ENCODE data around the gene SYDE1. TPM values are rescaled to one million over a fixed set of nuclear protein-coding genes. Genes with fewer than 3 reads are reported as not detected.

SYDE1 gene
- total and polyA plus RNA-seq, 4 donors, result 11.4 to 53.5 (median 42.8) TPM

DNA sequence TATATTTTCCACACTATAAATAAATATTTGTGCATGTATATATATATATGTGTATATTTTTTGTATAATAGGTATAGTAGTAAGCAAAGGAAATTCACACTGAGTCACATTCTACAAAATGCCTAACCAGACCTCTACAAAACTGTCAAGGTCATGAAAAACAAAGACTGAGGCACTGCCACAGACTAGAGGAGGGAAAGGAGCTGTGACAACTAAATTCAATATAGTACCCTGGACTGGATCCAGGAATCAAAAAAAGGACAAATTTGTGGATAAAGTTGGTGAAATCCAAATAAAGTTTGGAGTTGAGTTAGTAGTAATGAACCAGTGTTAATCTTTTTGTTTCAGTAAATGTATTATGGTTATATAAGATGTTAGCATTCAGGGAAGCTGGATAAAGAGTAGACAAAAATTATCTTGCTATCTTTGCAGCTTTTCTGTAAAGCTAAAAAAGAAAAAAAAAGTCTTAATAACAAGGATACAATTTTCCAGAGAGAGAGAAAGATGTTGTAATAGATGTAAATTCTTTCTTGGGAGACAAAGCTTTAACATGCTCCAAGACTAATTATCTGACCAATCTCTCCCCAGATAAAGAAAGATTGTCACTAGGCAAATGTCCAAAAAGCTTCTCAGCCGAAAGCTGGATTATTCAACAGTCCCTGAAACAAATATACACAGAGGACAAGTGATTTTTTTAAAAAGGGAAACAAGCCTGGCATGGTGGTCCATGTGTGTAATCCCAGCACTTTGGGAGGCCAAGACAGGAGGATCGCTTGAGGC is 19.1 kb downstream of the SYDE1 start:
- ATAC-seq (ENCODE audit: low FRiP score) (no peak), DNase-seq (no peak)
- H3K27me3 ChIP-seq (ENCODE audit: control insufficient read depth in 1 of 2, insufficient read depth in 2 of 2, low read length in 1 of 2), result no peaks in the 10 kb centered on the region
- H3K27ac ChIP-seq (ENCODE audit: low read depth in 1 of 2, low read length in 2 of 2), result no peak overlapping the region
- 59 to 62% methylated on average over 2 of the region's 2 CpGs for WGBS, 2 donors
- intact Hi-C loops (cut with DNase I), result no loop called here
- no peaks in the 10 kb centered on the region for H3K9me3 ChIP-seq (ENCODE audit: control insufficient read depth, low read length)
- H3K4me3 ChIP-seq (ENCODE audit: low read length in 2 of 2), result no peak overlapping the region
- H3K36me3 ChIP-seq (ENCODE audit: control insufficient read depth in 1 of 2, insufficient read depth in 2 of 2, low read length in 1 of 2), result no peaks in the 10 kb centered on the region
- H3K4me1 ChIP-seq (ENCODE audit: control insufficient read depth in 1 of 2, insufficient read depth in 2 of 2, low read length in 2 of 2), result no peaks in the 10 kb centered on the region

DNA sequence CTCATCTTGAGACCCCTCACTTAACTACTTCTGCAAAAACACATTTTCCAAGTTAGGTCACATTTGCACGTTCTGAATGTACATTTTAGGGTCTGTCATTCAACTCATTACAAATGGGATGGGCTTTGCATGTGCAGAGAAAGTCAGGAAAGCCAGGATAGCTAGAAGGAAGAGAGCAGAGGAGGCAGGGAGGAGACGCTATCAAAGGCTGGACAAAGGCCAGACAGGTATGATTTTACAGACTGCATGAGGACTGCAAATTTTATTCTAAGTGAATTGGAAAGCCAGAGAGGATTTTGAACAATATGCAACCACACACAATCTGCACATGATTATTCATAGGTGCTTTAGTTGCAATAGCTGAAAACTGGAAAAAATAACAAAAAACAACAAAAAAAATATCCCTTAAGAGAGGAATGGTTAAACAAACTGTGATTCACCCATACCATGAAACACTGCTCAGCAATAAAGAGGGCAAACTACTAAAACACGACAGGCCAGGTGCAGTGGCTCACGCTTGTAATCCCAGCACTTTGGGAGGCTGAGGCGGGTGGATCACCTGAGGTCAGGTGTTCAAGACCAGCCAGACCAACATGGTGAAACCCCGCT is 21.1 kb downstream of the SYDE1 start:
- Histone ChIP-seq H3K36me3 (ENCODE audit: control insufficient read depth in 1 of 2, insufficient read depth in 2 of 2, low read length in 1 of 2) (no peaks in the 10 kb centered on the region), H3K27ac (ENCODE audit: low read depth in 1 of 2, low read length in 2 of 2) (no peak overlapping the region), H3K4me1 (ENCODE audit: control insufficient read depth in 1 of 2, insufficient read depth in 2 of 2, low read length in 2 of 2) (no peaks in the 10 kb centered on the region), H3K4me3 (ENCODE audit: low read length in 2 of 2) (no peak overlapping the region), H3K27me3 (ENCODE audit: control insufficient read depth in 1 of 2, insufficient read depth in 2 of 2, low read length in 1 of 2) (no peaks in the 10 kb centered on the region), H3K9me3 (ENCODE audit: control insufficient read depth, low read length) (no peaks in the 10 kb centered on the region)
- 80 to 81% methylated on average over 6 of the region's 6 CpGs for WGBS, 2 donors
- DNase-seq, result no peak
- no peak for ATAC-seq (ENCODE audit: low FRiP score)
- intact Hi-C loops (cut with DNase I), result no loop called here

DNA sequence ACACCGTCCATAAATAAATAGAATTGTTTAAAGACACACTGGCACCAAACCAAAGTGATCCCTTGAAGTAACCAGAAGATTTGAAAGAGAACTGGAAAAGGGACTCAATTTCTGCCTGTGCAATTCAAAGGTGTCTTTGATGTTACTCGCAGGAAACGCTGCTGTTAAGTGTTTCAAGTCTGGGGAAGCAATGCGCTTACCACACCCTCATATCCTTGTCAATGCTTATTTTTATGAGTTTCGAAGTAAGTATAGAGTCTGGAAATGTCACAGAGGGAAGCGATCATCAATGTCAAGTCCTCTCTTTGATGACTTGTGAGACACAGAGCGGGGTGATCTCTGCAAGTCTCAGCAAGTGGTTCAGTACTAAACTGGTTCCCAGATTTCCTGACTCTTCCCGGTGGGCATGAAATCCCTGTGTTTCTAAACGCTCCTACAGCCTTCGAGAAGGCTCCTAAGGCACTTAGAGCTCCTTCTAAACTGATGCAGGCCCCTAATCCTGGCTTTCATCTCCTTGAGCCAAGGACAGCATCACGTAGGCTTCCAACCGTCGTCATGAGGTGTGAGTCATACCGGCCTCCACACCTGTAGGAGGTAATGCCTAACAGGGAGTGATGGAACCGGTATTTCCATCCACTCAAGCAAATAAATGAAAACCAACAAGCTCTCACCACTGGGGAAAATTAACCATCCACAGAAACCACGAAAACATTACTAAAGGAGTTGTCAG is 22.8 kb downstream of the SYDE1 start:
- ATAC-seq (ENCODE audit: low FRiP score) (no peak), DNase-seq (no peak)
- 81% methylated on average over 16 of the region's 16 CpGs for WGBS, 2 donors
- no peaks in the 10 kb centered on the region for H3K4me1 ChIP-seq (ENCODE audit: control insufficient read depth in 1 of 2, insufficient read depth in 2 of 2, low read length in 2 of 2)
- intact Hi-C loops (cut with DNase I), result no loop called here
- no peaks in the 10 kb centered on the region for H3K36me3 ChIP-seq (ENCODE audit: control insufficient read depth in 1 of 2, insufficient read depth in 2 of 2, low read length in 1 of 2)
- H3K4me3 ChIP-seq (ENCODE audit: low read length in 2 of 2), result no peak overlapping the region
- H3K27me3 ChIP-seq (ENCODE audit: control insufficient read depth in 1 of 2, insufficient read depth in 2 of 2, low read length in 1 of 2), result no peaks in the 10 kb centered on the region
- H3K27ac ChIP-seq (ENCODE audit: low read depth in 1 of 2, low read length in 2 of 2), result no peak overlapping the region
- H3K9me3 ChIP-seq (ENCODE audit: control insufficient read depth, low read length), result no peaks in the 10 kb centered on the region

DNA sequence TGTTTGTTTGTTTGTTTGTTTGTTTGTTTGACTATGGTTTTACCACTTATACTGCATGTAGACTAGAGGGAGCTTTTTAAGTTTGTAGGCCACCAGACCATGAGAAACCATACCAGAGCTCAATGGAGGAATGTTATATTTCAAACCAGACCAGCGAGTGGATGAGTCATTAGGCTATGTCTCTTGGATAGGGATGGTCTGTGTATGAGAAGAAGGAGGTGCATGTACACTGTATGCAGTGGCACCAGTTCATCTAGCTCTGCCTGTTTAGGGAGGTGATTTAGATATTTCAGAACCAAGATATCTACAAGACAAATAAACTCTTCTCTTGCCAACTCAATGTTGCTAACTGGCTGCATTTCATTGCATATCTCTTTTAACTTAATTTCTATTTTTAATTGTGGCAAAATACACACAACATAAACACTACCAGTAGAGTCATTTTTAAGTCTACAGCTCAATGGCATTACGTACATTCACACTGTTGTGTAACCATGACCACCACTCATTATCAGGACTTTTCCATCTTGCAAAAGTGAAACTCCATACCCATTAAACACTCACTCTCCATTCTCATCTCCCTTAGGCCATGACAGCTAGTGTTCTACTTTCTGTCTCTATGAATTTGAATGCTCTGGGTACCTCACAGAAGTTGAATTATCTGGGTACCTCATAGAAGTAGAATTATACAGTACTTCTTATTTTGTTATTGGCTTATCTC is 29.2 kb downstream of the SYDE1 start:
- Histone ChIP-seq H3K27me3 (ENCODE audit: control insufficient read depth in 1 of 2, insufficient read depth in 2 of 2, low read length in 1 of 2) (no peaks in the 10 kb centered on the region), H3K4me1 (ENCODE audit: control insufficient read depth in 1 of 2, insufficient read depth in 2 of 2, low read length in 2 of 2) (no peaks in the 10 kb centered on the region), H3K9me3 (ENCODE audit: control insufficient read depth, low read length) (no peaks in the 10 kb centered on the region), H3K36me3 (ENCODE audit: control insufficient read depth in 1 of 2, insufficient read depth in 2 of 2, low read length in 1 of 2) (no peaks in the 10 kb centered on the region), H3K4me3 (ENCODE audit: low read length in 2 of 2) (no peak overlapping the region), H3K27ac (ENCODE audit: low read depth in 1 of 2, low read length in 2 of 2) (no peak overlapping the region)
- WGBS, 2 donors, result 67 to 70% methylated on average over 2 of the region's 2 CpGs
- ATAC-seq (ENCODE audit: low FRiP score) (no peak), DNase-seq (no peak)
- intact Hi-C loops (cut with DNase I), result no loop called here

DNA sequence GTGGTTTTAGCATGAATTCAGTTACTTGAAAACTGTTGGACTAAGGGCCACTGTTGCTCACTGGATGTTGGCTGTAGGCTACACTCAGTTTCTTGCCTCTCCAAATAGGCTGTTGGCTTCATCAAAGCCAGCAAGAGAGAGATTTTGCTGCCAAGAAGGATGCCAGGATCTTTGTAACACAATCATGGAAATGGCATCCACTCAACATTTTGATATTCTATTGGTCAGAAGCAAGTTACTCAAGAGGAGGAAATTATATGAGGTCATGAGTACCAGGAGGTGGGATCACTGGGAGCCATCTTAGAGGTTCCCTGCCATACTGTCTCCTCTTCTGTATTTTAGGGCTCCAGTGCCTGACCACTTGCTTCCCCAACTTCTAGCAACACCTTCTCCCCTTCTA is 30.6 kb downstream of the SYDE1 start:
- ATAC-seq (ENCODE audit: low FRiP score), result no peak
- Histone ChIP-seq H3K27ac (ENCODE audit: low read depth in 1 of 2, low read length in 2 of 2) (no peak overlapping the region), H3K4me1 (ENCODE audit: control insufficient read depth in 1 of 2, insufficient read depth in 2 of 2, low read length in 2 of 2) (no peaks in the 10 kb centered on the region), H3K27me3 (ENCODE audit: control insufficient read depth in 1 of 2, insufficient read depth in 2 of 2, low read length in 1 of 2) (no peaks in the 10 kb centered on the region), H3K9me3 (ENCODE audit: control insufficient read depth, low read length) (no peaks in the 10 kb centered on the region), H3K36me3 (ENCODE audit: control insufficient read depth in 1 of 2, insufficient read depth in 2 of 2, low read length in 1 of 2) (no peaks in the 10 kb centered on the region), H3K4me3 (ENCODE audit: low read length in 2 of 2) (no peak overlapping the region)
- DNase-seq, result no peak
- intact Hi-C loops (cut with DNase I), result no loop called here

- Histone ChIP-seq H3K4me1 (ENCODE audit: control insufficient read depth in 1 of 2, insufficient read depth in 2 of 2, low read length in 2 of 2) (no peaks in the 10 kb centered on the region), H3K36me3 (ENCODE audit: control insufficient read depth in 1 of 2, insufficient read depth in 2 of 2, low read length in 1 of 2) (no peaks in the 10 kb centered on the region), H3K27me3 (ENCODE audit: control insufficient read depth in 1 of 2, insufficient read depth in 2 of 2, low read length in 1 of 2) (no peaks in the 10 kb centered on the region), H3K27ac (ENCODE audit: low read depth in 1 of 2, low read length in 2 of 2) (no peak overlapping the region), H3K4me3 (ENCODE audit: low read length in 2 of 2) (no peak overlapping the region), H3K9me3 (ENCODE audit: control insufficient read depth, low read length) (no peaks in the 10 kb centered on the region)
- WGBS, 2 donors, result 54 to 70% methylated on average over 1 of the region's 1 CpG
- ATAC-seq (ENCODE audit: low FRiP score) (no peak), DNase-seq (no peak)
- intact Hi-C loops (cut with DNase I), result no loop called here
Observed at GRCh38 chr19:15138427-15138826, 31.2 kb downstream of the SYDE1 start.

GRCh38 chr19:15141143-15141542 is 33.9 kb downstream of the SYDE1 start:
- Histone ChIP-seq H3K4me1 (ENCODE audit: control insufficient read depth in 1 of 2, insufficient read depth in 2 of 2, low read length in 2 of 2) (no peaks in the 10 kb centered on the region), H3K27ac (ENCODE audit: low read depth in 1 of 2, low read length in 2 of 2) (no peak overlapping the region), H3K27me3 (ENCODE audit: control insufficient read depth in 1 of 2, insufficient read depth in 2 of 2, low read length in 1 of 2) (no peaks in the 10 kb centered on the region), H3K4me3 (ENCODE audit: low read length in 2 of 2) (no peak overlapping the region), H3K36me3 (ENCODE audit: control insufficient read depth in 1 of 2, insufficient read depth in 2 of 2, low read length in 1 of 2) (no peaks in the 10 kb centered on the region), H3K9me3 (ENCODE audit: control insufficient read depth, low read length) (no peaks in the 10 kb centered on the region)
- WGBS, 2 donors, result 94 to 96% methylated on average over 25 of the region's 25 CpGs
- intact Hi-C loops (cut with DNase I), result no loop called here
- no peak for ATAC-seq (ENCODE audit: low FRiP score)
- no peak for DNase-seq

- WGBS, 2 donors, result 87% methylated on average over 5 of the region's 5 CpGs
- no peak for ATAC-seq (ENCODE audit: low FRiP score)
- intact Hi-C loops (cut with DNase I), result no loop called here
Observed at GRCh38 chr19:15142313-15142712, 35.1 kb downstream of the SYDE1 start.

More at GRCh38 chr19:15142313-15142712, 35.1 kb downstream of the SYDE1 start:
- Histone ChIP-seq H3K27ac (ENCODE audit: low read depth in 1 of 2, low read length in 2 of 2) (no peak overlapping the region), H3K36me3 (ENCODE audit: control insufficient read depth in 1 of 2, insufficient read depth in 2 of 2, low read length in 1 of 2) (no peaks in the 10 kb centered on the region), H3K4me3 (ENCODE audit: low read length in 2 of 2) (no peak overlapping the region), H3K4me1 (ENCODE audit: control insufficient read depth in 1 of 2, insufficient read depth in 2 of 2, low read length in 2 of 2) (no peaks in the 10 kb centered on the region), H3K27me3 (ENCODE audit: control insufficient read depth in 1 of 2, insufficient read depth in 2 of 2, low read length in 1 of 2) (no peaks in the 10 kb centered on the region), H3K9me3 (ENCODE audit: control insufficient read depth, low read length) (no peaks in the 10 kb centered on the region)
- DNase-seq, result no peak

All from aorta (tissue), 5 donors.